HG02884 (cell line): Measurements from ENCODE around the gene ATP2C1.
"Not testable (repeated sequence)": the region's sequence is repeated elsewhere in the genome, so short reads cannot be mapped to it uniquely, and the experiment has no call there.

Experiments used
- ATAC-seq: cut with Tn5 transposase; IDR thresholded peaks from one replicate; pipeline ENCODE4 v1.9.1; 2021; ENCODE audit warnings: mild to moderate bottlenecking, moderate library complexity; ENCODE audit not compliant: unreplicated experiment

ATP2C1 gene

GRCh38 chr3:130893376-130894129, at the start of gene ATP2C1:
Gene ATP2C1, plus strand, starts transcription at chr3:130894084. Its CDS starts 686 bp downstream, at chr3:130894770.
- ATAC-seq: peak; percentile 88

GRCh38 chr3:130844462-130844861, 49.4 kb upstream of the ATP2C1 start:
- no peak for ATAC-seq

GRCh38 chr3:130846181-130846580, 47.7 kb upstream of the ATP2C1 start:
- ATAC-seq: no peak

- no peak for ATAC-seq
These were observed 44.8 kb upstream of the ATP2C1 start for GRCh38 chr3:130849091-130849552.

- ATAC-seq: peak; percentile 70
These were observed 43.7 kb upstream of the ATP2C1 start for GRCh38 chr3:130850044-130850797.

GRCh38 chr3:130850843-130851242, 43.0 kb upstream of the ATP2C1 start:
- no peak for ATAC-seq

GRCh38 chr3:130851277-130851676, 42.6 kb upstream of the ATP2C1 start:
- no peak for ATAC-seq

- ATAC-seq: no peak
These were observed 40.3 kb upstream of the ATP2C1 start for GRCh38 chr3:130853581-130853980.

GRCh38 chr3:130854208-130854864, 39.5 kb upstream of the ATP2C1 start:
- peak; percentile 40 for ATAC-seq

- peak; percentile 35 for ATAC-seq
These were observed 36.4 kb upstream of the ATP2C1 start for GRCh38 chr3:130857336-130858026.

GRCh38 chr3:130862130-130862529, 31.8 kb upstream of the ATP2C1 start:
- ATAC-seq: not testable (repeated sequence)

GRCh38 chr3:130865489-130865888, 28.4 kb upstream of the ATP2C1 start:
- no peak for ATAC-seq

GRCh38 chr3:130866327-130866726, 27.6 kb upstream of the ATP2C1 start:
- no peak for ATAC-seq

- no peak for ATAC-seq
These were observed 23.5 kb upstream of the ATP2C1 start for GRCh38 chr3:130870423-130870822.

GRCh38 chr3:130876594-130876993, 17.3 kb upstream of the ATP2C1 start:
- no peak for ATAC-seq

- ATAC-seq: no peak
These were observed 15.4 kb upstream of the ATP2C1 start for GRCh38 chr3:130878464-130878863.

GRCh38 chr3:130889416-130889946, 4.4 kb upstream of the ATP2C1 start:
- ATAC-seq: no peak

- ATAC-seq: peak; percentile 33
These were observed 1.0 kb upstream of the ATP2C1 start for GRCh38 chr3:130892759-130893375.

GRCh38 chr3:130894130-130894985, 474 bp downstream of the ATP2C1 start:
- peak; percentile 6 for ATAC-seq

GRCh38 chr3:130894986-130895280, 1.0 kb downstream of the ATP2C1 start:
- ATAC-seq: no peak
